HUES6 (cell line): Measurements from ENCODE around the gene CLIC4.
"Not testable (repeated sequence)": the region's sequence is repeated elsewhere in the genome, so short reads cannot be mapped to it uniquely, and the experiment has no call there.

Experiments used
- H3K27ac ChIP-seq: 2 replicates; pipeline ENCODE4 v1.7.0; 2013; ENCODE audit warnings: low read depth, mild to moderate bottlenecking, low read length, inconsistent platforms
- H3K27me3 ChIP-seq: 2 replicates; pipeline ENCODE4 v1.6.1; 2013; ENCODE audit warnings: low read length; ENCODE audit not compliant: control insufficient read depth, insufficient read depth
- H3K36me3 ChIP-seq: 2 replicates; pipeline ENCODE4 v1.6.1; 2013; ENCODE audit warnings: low read length; ENCODE audit not compliant: control insufficient read depth, insufficient read depth
- H3K4me1 ChIP-seq: 2 replicates; pipeline ENCODE4 v1.6.1; 2013; ENCODE audit warnings: low read length; ENCODE audit not compliant: control insufficient read depth, insufficient read depth
- H3K4me3 ChIP-seq: 2 replicates; pipeline ENCODE4 v1.5.1; 2013; ENCODE audit warnings: low read depth, low read length
- H3K9ac ChIP-seq: one replicate; pipeline ENCODE4 v1.6.1; 2013; ENCODE audit warnings: mild to moderate bottlenecking, low read length
- H3K9me3 ChIP-seq: 2 replicates; pipeline ENCODE4 v1.6.1; 2013; ENCODE audit warnings: low read depth, low read length; ENCODE audit not compliant: control insufficient read depth, insufficient read depth

Gene CLIC4

DNA sequence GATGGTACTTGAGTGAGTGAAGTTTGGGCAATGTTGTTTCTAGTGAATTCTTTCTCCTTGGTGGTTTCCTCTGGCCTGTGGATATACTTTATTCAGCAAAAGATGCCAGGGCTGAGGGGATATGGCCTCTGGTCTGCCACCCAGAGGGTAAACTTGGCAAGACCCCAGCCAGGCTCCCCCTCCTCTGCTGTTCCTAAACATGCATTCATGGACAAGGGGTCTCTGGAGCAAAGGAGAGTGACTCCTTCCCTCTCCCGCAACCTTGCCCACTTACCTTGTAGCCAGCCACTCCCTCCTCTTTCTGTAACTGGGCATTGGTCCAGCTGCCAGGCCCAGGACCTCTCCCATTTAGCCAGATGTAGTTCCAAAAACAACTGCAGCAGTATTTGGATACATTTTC, 141.0 kb downstream of the CLIC4 start:
- peaks cover 23% of the 10 kb centered on the region for H3K9me3 ChIP-seq
- H3K27me3 ChIP-seq: no peaks in the 10 kb centered on the region
- no peaks in the 10 kb centered on the region for H3K4me1 ChIP-seq
- H3K36me3 ChIP-seq: no peaks in the 10 kb centered on the region
- no peak overlapping the region for H3K27ac ChIP-seq
- no peak overlapping the region for H3K9ac ChIP-seq
- H3K4me3 ChIP-seq: no peak overlapping the region

GRCh38 chr1:24888061-24888970, 143.1 kb downstream of the CLIC4 start:
- H3K36me3 ChIP-seq: no peaks in the 10 kb centered on the region
- peaks cover 44% of the 10 kb centered on the region for H3K9me3 ChIP-seq
- H3K9ac ChIP-seq: no peak overlapping the region
- no peaks in the 10 kb centered on the region for H3K4me1 ChIP-seq
- no peak overlapping the region for H3K4me3 ChIP-seq
- H3K27ac ChIP-seq: no peak overlapping the region
- H3K27me3 ChIP-seq: no peaks in the 10 kb centered on the region

DNA sequence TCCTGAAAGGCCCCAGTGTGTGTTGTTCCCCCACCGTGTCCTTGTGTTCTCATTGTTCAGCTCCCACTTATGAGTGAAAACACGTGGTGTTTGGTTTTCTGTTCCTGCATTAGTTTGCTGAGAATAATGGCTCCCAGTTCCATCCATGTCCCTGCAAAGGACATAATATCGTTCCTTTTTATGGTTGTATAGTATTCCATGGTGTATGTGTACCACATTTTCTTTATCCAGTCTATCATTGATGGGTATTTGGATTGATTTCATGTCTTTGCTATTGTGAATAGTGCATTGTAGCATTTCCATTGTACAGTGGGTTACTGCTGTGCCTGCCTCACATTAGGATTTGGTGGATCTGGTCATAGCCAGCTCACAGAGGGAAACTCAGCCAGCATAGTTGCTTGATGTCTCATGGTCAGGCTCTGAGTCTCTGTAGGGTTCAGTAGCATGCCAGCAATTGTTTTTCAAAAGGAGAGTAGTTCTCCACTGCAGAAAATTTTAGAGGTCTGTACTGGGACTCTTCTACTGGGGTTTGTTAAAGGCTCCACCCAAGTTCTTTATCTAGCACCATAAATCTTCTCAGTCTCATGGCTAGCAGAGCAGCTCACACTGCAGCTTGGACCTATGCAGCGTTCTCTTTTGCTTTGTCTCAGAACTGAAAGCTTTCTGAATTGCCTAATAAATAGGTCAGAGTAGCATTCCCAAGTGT, 143.9 kb downstream of the CLIC4 start:
- Histone ChIP-seq H3K36me3 (no peaks in the 10 kb centered on the region), H3K27me3 (no peaks in the 10 kb centered on the region), H3K4me1 (no peaks in the 10 kb centered on the region), H3K27ac (no peak overlapping the region), H3K9me3 (peaks cover 44% of the 10 kb centered on the region), H3K4me3 (no peak overlapping the region), H3K9ac (no peak overlapping the region)

DNA sequence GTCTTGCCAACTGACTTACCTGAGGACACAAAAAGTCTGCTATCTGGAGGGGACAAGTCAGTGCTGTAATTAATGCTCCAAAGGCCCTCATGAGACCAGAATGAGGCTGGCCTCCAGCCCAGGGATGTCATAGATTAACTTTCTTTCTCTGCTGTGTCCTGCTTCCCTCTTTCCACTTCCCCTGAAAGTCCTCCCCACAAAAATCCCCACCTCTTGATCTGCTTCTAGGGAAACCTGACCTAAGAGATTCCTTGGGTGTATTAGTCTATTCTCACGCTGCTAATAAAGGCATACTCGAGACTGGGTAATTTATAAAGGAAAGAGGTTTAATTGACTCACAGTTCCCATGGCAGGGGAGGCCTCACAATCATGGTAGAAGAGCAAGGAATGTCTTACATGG, 145.6 kb downstream of the CLIC4 start:
- H3K36me3 ChIP-seq: no peaks in the 10 kb centered on the region
- no peak overlapping the region for H3K9ac ChIP-seq
- no peaks in the 10 kb centered on the region for H3K27me3 ChIP-seq
- H3K9me3 ChIP-seq: peaks cover 44% of the 10 kb centered on the region
- no peaks in the 10 kb centered on the region for H3K4me1 ChIP-seq
- no peak overlapping the region for H3K27ac ChIP-seq
- H3K4me3 ChIP-seq: no peak overlapping the region

DNA sequence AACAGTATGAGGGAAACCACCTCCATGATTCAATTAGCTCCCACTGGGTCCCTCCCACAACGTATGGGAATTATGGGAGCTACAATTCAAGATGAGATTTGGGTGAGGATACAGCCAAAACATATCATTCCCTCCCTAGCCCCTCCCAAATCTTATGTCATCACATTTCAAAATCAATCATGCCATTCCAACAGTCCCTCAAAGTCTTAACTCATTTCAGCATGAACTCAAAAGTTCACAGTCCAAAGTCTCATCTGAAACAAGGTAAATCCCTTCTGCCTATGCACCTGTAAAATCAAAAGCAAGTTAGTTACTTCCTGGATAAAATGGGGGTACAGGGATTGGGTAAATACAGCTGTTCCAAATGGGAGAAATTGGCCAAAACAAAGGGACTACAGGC, 146.1 kb downstream of the CLIC4 start:
- H3K4me3 ChIP-seq: not testable (repeated sequence)

DNA sequence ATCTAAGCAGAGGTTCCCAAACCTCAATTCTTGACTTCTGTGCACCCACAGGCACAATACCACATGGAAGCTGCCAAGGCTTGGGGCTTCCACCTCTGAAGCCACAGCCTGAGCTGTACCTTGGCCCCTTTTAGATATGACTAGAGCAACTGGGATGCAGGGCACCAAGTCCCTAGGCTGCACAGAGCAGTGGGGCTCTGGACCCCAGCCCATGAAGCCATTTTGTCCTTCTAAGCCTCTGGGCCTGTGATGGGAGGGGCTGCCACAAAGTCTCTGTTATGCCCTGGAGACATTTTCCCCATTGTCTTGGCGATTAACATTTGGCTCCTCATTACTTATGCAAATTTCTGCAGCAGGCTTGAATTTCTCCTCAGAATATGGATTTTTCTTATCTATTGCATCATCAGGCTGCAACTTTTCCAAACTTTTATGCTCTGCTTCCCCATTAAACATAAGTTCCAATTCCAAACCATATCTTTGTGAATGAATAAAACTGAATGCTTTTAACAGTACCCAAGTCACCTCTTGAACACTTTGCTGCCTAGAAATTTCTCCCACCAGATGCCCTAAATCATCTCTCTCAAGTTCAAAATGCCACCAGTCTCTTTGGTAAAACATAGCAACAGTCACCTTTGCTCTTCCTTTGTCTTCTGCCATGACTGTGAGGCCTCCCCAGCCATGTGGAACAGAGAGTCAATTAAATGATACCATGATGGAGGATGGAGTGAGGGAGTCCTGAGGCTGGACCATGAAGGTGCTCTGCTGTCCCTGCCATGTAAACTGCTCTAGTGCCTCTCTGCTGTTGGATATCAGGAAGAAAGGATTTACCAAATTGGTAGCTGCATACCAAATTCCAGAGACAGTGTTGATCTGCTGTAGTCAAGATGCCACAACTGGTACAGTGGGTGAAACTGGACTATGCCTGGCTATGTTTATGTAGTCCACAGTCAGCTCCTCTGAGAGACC, 147.2 kb downstream of the CLIC4 start:
- H3K27me3 ChIP-seq: no peaks in the 10 kb centered on the region
- H3K36me3 ChIP-seq: no peaks in the 10 kb centered on the region
- H3K27ac ChIP-seq: no peak overlapping the region
- no peak overlapping the region for H3K4me3 ChIP-seq
- H3K9me3 ChIP-seq: peaks cover 40% of the 10 kb centered on the region
- H3K4me1 ChIP-seq: no peaks in the 10 kb centered on the region
- H3K9ac ChIP-seq: no peak overlapping the region

More for the DNA sequence above, 146.1 kb downstream of the CLIC4 start:
- not testable (repeated sequence) for H3K27ac ChIP-seq, H3K36me3 ChIP-seq, H3K27me3 ChIP-seq, H3K9ac ChIP-seq, H3K4me1 ChIP-seq
- H3K9me3 ChIP-seq: peaks cover 44% of the 10 kb centered on the region

GRCh38 chr1:24893431-24893830, 148.2 kb downstream of the CLIC4 start:
- Histone ChIP-seq H3K9me3 (peaks cover 40% of the 10 kb centered on the region), H3K27me3 (no peaks in the 10 kb centered on the region), H3K36me3 (no peaks in the 10 kb centered on the region), H3K9ac (no peak overlapping the region), H3K27ac (no peak overlapping the region), H3K4me3 (no peak overlapping the region), H3K4me1 (no peaks in the 10 kb centered on the region)
